8988T (cell line): ENCODE measurements around the gene PITPNB.

Source experiments
- DNase-seq: peaks from one replicate; pipeline ENCODE4 v3.0.0; 2011

PITPNB gene

DNA sequence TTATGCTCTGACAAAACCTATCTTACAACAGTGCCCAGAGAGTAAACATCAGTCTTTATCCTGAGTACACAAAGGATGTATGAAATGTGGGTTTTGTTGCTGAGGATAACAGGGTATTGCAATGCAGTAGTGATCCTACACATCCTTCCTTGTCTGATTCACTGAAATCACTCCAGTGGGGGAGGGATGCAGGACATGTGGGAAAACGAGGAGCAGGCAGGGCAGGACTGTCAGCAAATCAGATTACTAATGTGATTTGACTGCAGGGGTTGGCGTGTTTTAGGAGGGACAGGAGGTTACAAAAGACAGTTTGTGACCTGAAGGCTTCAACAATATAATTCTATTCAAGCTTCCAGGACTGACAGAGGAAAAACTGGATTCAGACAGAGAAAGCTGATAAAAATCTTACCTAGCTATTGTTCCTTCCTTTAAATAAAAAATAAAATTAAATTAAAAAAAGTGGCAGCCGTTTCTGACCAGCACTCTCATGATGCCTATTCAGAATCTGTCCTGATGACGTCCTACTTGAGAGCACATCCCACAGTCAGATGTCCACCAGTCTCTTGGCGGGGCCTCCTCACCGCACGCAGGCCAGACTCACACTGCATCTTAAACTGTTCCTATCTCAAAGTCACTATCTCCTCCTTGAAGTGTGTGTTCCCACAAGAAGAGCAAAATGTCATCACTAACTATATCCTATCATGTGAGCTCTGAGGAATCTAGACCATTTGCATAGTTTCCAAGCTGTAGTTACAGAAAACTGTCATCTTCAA, 66.9 kb downstream of the PITPNB start:
- no peak for DNase-seq

GRCh38 chr22:27850000-27850521, 69.0 kb downstream of the PITPNB start:
- no peak for DNase-seq

DNA sequence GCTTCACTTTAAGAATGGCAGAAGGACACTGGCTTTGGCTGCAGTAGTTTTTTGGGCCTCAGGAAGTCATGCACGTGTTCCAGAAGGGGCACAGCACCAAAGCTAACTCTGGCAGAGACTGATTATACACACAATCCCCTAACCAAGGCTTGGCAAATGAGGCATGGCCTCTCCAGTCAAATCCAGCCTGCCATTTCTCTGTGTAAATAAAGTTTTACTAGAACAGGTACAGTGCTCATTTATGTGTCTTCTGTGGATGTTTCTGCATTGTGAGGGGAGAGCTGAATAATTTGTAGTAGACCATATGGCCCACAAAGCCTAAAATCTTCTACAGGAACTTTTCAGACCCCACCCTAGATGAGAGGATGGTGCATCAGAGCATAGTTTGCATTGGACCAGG, 71.1 kb downstream of the PITPNB start:
- DNase-seq = no peak

DNA sequence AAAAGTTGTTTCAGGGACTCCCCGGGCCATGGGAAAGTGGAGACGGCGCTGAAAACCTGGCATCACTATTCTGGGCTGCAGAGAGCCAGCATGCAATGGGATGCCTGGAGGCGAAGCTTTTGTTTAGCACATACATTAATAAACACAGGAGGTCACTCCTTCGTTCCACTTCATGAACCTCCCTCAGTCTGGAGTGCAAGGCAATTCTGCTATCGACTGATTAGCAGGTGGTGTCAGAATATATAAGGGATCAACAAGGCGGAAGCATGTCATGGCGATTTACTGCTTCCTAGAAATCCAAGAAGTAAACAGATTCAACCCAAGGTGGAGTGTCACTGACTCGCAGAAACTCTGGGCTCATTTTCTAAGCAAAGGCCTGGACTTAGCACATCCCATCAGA, 72.1 kb downstream of the PITPNB start:
- DNase-seq = no peak

GRCh38 chr22:27846248-27846757, 72.8 kb downstream of the PITPNB start:
- no peak for DNase-seq

GRCh38 chr22:27845644-27846043, 73.4 kb downstream of the PITPNB start:
- DNase-seq = no peak

DNA sequence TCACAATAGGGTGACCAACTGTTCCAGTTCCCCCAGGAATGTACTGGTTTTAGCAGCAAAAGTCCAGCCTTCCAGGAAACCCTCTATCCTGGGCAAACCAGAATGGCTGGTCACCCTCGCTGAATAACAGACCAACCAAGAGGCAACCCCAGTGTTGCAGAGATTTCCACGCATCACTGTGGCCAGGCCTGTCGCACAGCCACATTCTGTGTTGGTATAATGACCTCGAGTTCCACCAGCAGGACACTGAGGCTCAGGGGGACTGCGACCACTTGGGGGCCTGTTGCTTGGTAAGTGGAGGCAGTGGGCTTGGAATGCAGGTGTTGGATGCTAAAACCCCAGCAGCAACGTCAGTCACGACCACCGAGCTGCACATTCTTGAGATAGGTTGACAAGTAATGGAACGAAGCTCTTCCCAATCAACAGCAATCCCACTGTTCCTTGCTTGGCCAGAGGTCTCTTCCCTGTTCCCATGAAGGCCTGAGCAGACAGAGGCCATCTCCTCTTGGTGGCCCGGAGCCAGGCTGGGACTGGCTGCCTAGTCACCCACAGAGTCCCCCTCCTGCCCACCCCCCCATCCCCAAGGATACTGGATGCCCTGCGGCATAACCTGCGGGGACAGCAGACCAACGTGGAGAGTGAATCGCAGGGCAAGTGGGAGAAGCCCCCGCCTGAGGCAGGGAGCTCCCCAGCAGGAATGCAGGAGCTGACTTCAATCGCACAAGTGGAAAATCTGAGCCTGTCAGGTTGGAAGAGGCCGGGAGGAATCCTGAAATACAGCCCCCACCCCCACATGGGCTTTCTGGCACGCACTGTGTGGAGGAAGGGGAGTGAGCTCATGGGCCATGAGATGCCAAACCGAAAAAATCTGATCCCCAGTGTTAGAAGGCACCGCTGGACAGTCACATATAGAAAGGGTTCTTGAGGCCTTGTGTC, 74.1 kb downstream of the PITPNB start:
- no peak for DNase-seq

DNA sequence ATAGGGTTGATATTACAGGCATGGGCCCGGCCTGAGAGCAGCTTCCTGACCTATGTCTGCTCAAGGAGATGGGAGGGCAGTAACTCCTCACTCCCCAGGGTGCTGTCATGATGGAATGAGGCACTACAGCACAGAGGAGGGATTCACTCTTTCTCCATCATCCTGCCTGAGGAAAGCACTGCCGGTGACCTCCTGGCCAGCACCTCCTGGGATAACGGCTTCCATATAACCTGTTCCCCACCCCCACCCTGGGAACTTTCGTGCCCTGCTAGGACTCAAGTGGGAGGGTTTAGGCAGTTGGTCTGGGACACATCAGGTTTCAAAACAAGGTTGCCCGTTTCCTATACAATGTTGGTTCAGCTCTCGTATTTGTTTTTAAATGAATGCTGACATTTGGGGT, 74.8 kb downstream of the PITPNB start:
- DNase-seq = no peak

GRCh38 chr22:27843441-27843840, 75.6 kb downstream of the PITPNB start:
- DNase-seq = no peak

- DNase-seq = no peak
These were observed 76.2 kb downstream of the PITPNB start for GRCh38 chr22:27842669-27843431.

- no peak for DNase-seq
These were observed 76.9 kb downstream of the PITPNB start for GRCh38 chr22:27842201-27842600.

DNA sequence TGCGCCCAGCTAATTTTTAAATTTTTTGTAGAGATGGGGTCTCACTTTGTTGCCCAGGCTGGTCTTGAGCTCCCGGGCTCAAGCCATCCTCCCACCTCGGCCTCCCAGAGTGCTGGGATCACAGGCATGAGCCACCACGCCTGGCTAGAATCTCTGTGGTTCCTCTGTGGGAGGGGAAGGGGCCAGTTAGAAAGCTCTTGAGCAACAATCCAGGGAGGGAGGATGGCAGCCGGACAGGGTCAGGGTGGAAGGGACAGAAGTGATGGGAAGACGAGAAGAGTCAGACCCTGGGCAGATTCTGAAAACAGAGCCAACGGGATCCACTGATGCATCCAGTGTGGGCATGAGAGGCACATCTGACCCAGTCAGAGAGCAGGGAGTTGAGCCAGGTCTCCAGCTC, 78.6 kb downstream of the PITPNB start:
- DNase-seq = no peak

- no peak for DNase-seq
These were observed 79.9 kb downstream of the PITPNB start for GRCh38 chr22:27839057-27839660.

GRCh38 chr22:27836181-27836580, 82.9 kb downstream of the PITPNB start:
- no peak for DNase-seq

GRCh38 chr22:27835446-27835845, 83.6 kb downstream of the PITPNB start:
- no peak for DNase-seq

DNA sequence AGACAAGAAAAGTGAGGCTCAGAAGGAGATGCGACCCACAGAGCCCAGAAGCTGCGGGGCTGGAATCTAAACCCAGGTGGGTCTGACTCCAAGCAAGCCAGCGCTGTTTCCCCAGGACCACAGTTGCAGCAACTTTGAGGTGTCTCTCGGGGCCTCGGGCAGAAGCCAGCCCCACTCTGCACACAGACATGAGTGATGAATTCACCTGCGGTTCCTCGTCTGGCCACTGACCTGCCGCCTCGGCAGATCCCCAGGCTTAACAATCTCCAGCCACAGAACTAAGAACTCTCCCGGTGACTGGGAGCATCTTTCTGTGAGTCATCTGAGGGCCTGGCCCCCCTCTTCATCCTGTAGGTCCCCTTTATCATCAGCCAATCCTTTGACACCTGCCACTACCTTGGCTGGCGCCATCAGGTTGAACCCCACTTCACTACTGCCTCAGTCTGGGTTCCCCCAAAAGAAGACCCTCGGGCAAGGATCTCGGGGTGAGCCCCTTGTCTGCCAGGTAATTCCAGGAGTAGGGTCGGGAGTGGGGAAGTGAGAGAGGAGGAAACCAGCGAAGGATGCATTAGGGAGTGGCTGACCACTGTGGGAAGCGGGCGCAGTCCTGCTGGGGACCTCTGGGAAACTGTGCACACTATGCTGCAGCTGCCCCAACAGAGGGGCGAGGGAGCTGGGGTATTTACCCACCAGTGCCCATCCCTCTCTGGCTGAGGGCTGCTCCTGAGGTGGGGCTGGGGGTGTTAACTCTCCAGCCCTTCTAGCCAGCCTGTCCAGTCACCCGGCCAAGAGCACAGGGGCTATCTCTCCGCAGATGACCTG, 84.5 kb downstream of the PITPNB start:
- DNase-seq = no peak

GRCh38 chr22:27833803-27834202, 85.3 kb downstream of the PITPNB start:
- DNase-seq = no peak

GRCh38 chr22:27832606-27833005, 86.5 kb downstream of the PITPNB start:
- no peak for DNase-seq

GRCh38 chr22:27829620-27830019, 89.4 kb downstream of the PITPNB start:
- no peak for DNase-seq

- DNase-seq = no peak
These were observed 91.2 kb downstream of the PITPNB start for GRCh38 chr22:27827604-27828587.
